H1 (cell line): ENCODE results near the gene S1PR2. TPM values are rescaled to one million over a fixed set of nuclear protein-coding genes. Genes with fewer than 3 reads are reported as not detected.

Source experiments
- CTBP2 ChIP-seq: IDR thresholded peaks from 2 replicates; pipeline ENCODE4 v1.7.0; 2011; ENCODE audit warnings: borderline replicate concordance, mild to moderate bottlenecking, moderate library complexity, mixed read lengths, low read length; ENCODE audit not compliant: insufficient read depth, insufficient read length
- HDAC6 ChIP-seq: IDR thresholded peaks from one replicate; pipeline ENCODE4 v1.7.1; 2012; ENCODE audit warnings: low read depth, mild to moderate bottlenecking, inconsistent platforms, low read length, moderate library complexity
- POU5F1 ChIP-seq: IDR thresholded peaks from 2 replicates; pipeline ENCODE4 v1.6.1; 2011; ENCODE audit warnings: low read depth, mild to moderate bottlenecking, low read length, moderate library complexity
- SAP30 ChIP-seq: fragments of 300-600 bp; sonication (generic); IDR thresholded peaks from 2 replicates; pipeline ENCODE4 v1.7.1; 2012; ENCODE audit warnings: low read length, moderate library complexity, mild to moderate bottlenecking, inconsistent platforms; ENCODE audit not compliant: insufficient read depth, insufficient replicate concordance
- TEAD4 ChIP-seq: IDR thresholded peaks from 2 replicates; pipeline ENCODE4 v1.6.1; 2012; ENCODE audit warnings: low read depth, low read length, inconsistent platforms, mixed read lengths
- polyA plus RNA-seq, 7 experiments: library from polyadenylated mRNA; depleted of rRNA in 3 of 7; stranded (reverse) in 5 of 7; unstranded in 2 of 7; fragments of >200 nt in 5 of 7; fragments of 200-250 nt in 2 of 7; gene quantifications; 1 replicate in 5 of 7; 2 replicates in 1 of 7; 4 replicates in 1 of 7; pipeline versions ENCODE4 v1.2.1 to v1.2.3, GENCODE V29; 2011 to 2013; ENCODE audit warnings: missing spikeins in 2 of 7, mixed read lengths in 2 of 7
- total RNA-seq: library from RNA; stranded (reverse); fragmentation: NEBNext Ultra II Directional; extraction: Animal tissue kit (Norgen Biotek cat#: 25700); gene quantifications from 2 replicates; pipeline ENCODE4 v1.2.1, GENCODE V29; 2021
- TF ChIP-seq, protein P1 (sequence below): IDR thresholded peaks from 2 replicates; pipeline ENCODE4 v1.6.1; 2011; ENCODE audit warnings: low read depth, mild to moderate bottlenecking, low read length; ENCODE audit not compliant: insufficient read depth

The S1PR2 gene
- total and polyA plus RNA-seq, 2 of the 8 experiments (the other 6 are each of a cell fraction or from before 2014, with no cell fraction given), result 17.5 to 19.4 TPM

DNA sequence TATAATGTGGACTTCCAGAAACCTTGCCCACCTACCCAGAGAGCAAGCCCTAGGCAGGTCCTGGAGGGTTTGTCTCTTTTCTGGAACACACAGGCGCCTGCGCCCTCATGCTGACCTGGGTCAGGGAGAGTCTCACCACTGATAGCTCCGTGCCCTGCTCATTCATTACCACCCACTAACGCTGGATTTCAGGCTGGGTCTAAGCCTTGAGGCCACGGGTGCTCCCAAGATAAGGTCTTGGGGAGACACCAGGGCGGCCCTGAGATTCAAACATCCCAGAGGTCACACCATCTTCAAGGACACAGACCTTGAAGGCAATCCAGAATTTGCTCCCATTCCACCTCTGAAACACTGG lies 5.1 kb downstream of the S1PR2 start (continued):
- TF ChIP-seq SAP30 (no peak), POU5F1 (no peak), TEAD4 (no peak), CTBP2 (no peak), HDAC6 (no peak)
- TF ChIP-seq, protein P1, sequence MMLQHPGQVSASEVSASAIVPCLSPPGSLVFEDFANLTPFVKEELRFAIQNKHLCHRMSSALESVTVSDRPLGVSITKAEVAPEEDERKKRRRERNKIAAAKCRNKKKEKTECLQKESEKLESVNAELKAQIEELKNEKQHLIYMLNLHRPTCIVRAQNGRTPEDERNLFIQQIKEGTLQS, result no peak
